H9 (cell line): Measurements from ENCODE around the gene LRRC55. TPM values are rescaled to one million over a fixed set of nuclear protein-coding genes. Genes with fewer than 3 reads are reported as not detected.

Experiments used
- DNase-seq: peaks from one replicate; pipeline ENCODE4 v3.0.0-alpha.2; 2017
- H2AFZ ChIP-seq: one replicate; pipeline ENCODE4 v1.6.1; 2013; ENCODE audit warnings: mild to moderate bottlenecking, low read length, control low read depth, moderate library complexity
- H2AK5ac ChIP-seq: 2 replicates; pipeline ENCODE4 v1.6.1; 2013; ENCODE audit warnings: low read length, control low read depth, mixed read lengths; ENCODE audit not compliant: insufficient read length
- H2BK120ac ChIP-seq: one replicate; pipeline ENCODE4 v1.6.1; 2013; ENCODE audit warnings: low read depth, mild to moderate bottlenecking, low read length, control low read depth, inconsistent platforms; ENCODE audit not compliant: poor library complexity, severe bottlenecking
- H2BK12ac ChIP-seq: 2 replicates; pipeline ENCODE4 v1.6.1; 2013; ENCODE audit warnings: low read length, control low read depth, mixed read lengths, low read depth; ENCODE audit not compliant: insufficient read length
- H2BK15ac ChIP-seq: 2 replicates; pipeline ENCODE4 v1.6.1; 2013; ENCODE audit warnings: low read depth, low read length, control low read depth
- H2BK20ac ChIP-seq: one replicate; pipeline ENCODE4 v1.6.1; 2013; ENCODE audit warnings: low read depth, mild to moderate bottlenecking, low read length, control low read depth, inconsistent platforms; ENCODE audit not compliant: poor library complexity, severe bottlenecking
- H2BK5ac ChIP-seq: 2 replicates; pipeline ENCODE4 v1.6.1; 2013; ENCODE audit warnings: low read length, control low read depth, mixed read lengths; ENCODE audit not compliant: insufficient read length
- H3K14ac ChIP-seq: 2 replicates; pipeline ENCODE4 v1.6.1; 2013; ENCODE audit warnings: low read length, control low read depth; ENCODE audit not compliant: insufficient read depth
- H3K18ac ChIP-seq: 2 replicates; pipeline ENCODE4 v1.6.1; 2013; ENCODE audit warnings: low read depth, mild to moderate bottlenecking, mixed read lengths, low read length, control low read depth; ENCODE audit not compliant: insufficient read length
- H3K23ac ChIP-seq: 2 replicates; pipeline ENCODE4 v1.6.1; 2013; ENCODE audit warnings: low read length, control low read depth, mixed read lengths, low read depth; ENCODE audit not compliant: insufficient read length
- H3K23me2 ChIP-seq: 2 replicates; pipeline ENCODE4 v1.6.1; 2013; ENCODE audit warnings: low read depth, mild to moderate bottlenecking, mixed read lengths, low read length, control low read depth; ENCODE audit not compliant: insufficient read length, poor library complexity, severe bottlenecking
- H3K27ac ChIP-seq: 2 replicates; pipeline ENCODE4 v1.5.1; 2013; ENCODE audit warnings: low read length, control low read depth, mixed read lengths, low read depth; ENCODE audit not compliant: insufficient read length
- H3K27me3 ChIP-seq: 2 replicates; pipeline ENCODE4 v1.6.1; 2013; ENCODE audit warnings: low read length, control low read depth, inconsistent platforms; ENCODE audit not compliant: insufficient read depth
- H3K4ac ChIP-seq: 2 replicates; pipeline ENCODE4 v1.6.1; 2013; ENCODE audit warnings: low read depth, mild to moderate bottlenecking, control low read depth, inconsistent platforms, low read length, moderate library complexity
- H3K4me1 ChIP-seq: 2 replicates; pipeline ENCODE4 v1.6.1; 2013; ENCODE audit warnings: low read length, control low read depth, inconsistent platforms; ENCODE audit not compliant: insufficient read depth
- H3K4me2 ChIP-seq: 2 replicates; pipeline ENCODE4 v1.6.1; 2013; ENCODE audit warnings: low read length, control low read depth, mixed read lengths; ENCODE audit not compliant: insufficient read length, insufficient read depth
- H3K56ac ChIP-seq: 2 replicates; pipeline ENCODE4 v1.6.1; 2013; ENCODE audit warnings: low read depth, mild to moderate bottlenecking, mixed read lengths, low read length, control low read depth; ENCODE audit not compliant: insufficient read length
- H3K79me1 ChIP-seq: 2 replicates; pipeline ENCODE4 v1.6.1; 2013; ENCODE audit warnings: low read depth, mild to moderate bottlenecking, moderate library complexity, low read length, control low read depth, inconsistent platforms; ENCODE audit not compliant: insufficient read depth, poor library complexity, severe bottlenecking
- H3K79me2 ChIP-seq: 2 replicates; pipeline ENCODE4 v1.6.1; 2013; ENCODE audit warnings: low read length, control low read depth, inconsistent platforms; ENCODE audit not compliant: insufficient read depth
- H3K9ac ChIP-seq: 2 replicates; pipeline ENCODE4 v1.6.1; 2013; ENCODE audit warnings: low read length, control low read depth, mixed read lengths; ENCODE audit not compliant: insufficient read length; ENCODE audit errors: extremely low read depth
- H3K9me3 ChIP-seq: one replicate; pipeline ENCODE4 v1.6.1; 2013; ENCODE audit warnings: low read depth, low read length, inconsistent platforms; ENCODE audit not compliant: control insufficient read depth
- H3T11ph ChIP-seq: one replicate; pipeline ENCODE4 v1.6.1; 2013; ENCODE audit warnings: mild to moderate bottlenecking, low read length, control low read depth, inconsistent platforms
- H4K20me1 ChIP-seq: one replicate; pipeline ENCODE4 v1.6.1; 2013; ENCODE audit not compliant: control insufficient read depth, insufficient read length, insufficient read depth
- H4K5ac ChIP-seq: 2 replicates; pipeline ENCODE4 v1.6.1; 2013; ENCODE audit warnings: low read depth, mild to moderate bottlenecking, mixed read lengths, low read length, control low read depth; ENCODE audit not compliant: insufficient read length
- H4K8ac ChIP-seq: replicated peaks from 2 replicates; pipeline ENCODE4 v1.6.1; 2013; ENCODE audit warnings: low read length, control low read depth, mixed read lengths, low read depth; ENCODE audit not compliant: insufficient read length
- H4K91ac ChIP-seq: 2 replicates; pipeline ENCODE4 v1.6.1; 2013; ENCODE audit warnings: low read depth, mild to moderate bottlenecking, moderate library complexity, mixed read lengths, low read length, control low read depth; ENCODE audit not compliant: insufficient read length
- H3K27ac Mint-ChIP-seq, 3 experiments: 2 replicates in 2 of 3; 3 replicates in 1 of 3; pipeline ENCODE4 v1.8.0; 2020 to 2021; ENCODE audit warnings: mixed read lengths in 3 of 3, mild to moderate bottlenecking in 1 of 3, moderate library complexity in 1 of 3
- H3K27me3 Mint-ChIP-seq: 2 replicates; pipeline ENCODE4 v1.8.0; 2021; ENCODE audit warnings: low read depth, mild to moderate bottlenecking, moderate library complexity, mixed read lengths
- H3K36me3 Mint-ChIP-seq, 3 experiments: 2 replicates in 2 of 3; 3 replicates in 1 of 3; pipeline ENCODE4 v1.8.0; 2020 to 2021; ENCODE audit warnings: low read depth in 3 of 3, mixed read lengths in 3 of 3; ENCODE audit not compliant: insufficient read depth in 1 of 3
- H3K4me1 Mint-ChIP-seq, 2 experiments: 2 replicates each; pipeline ENCODE4 v1.8.0; 2020; ENCODE audit warnings: mixed read lengths in 2 of 2
- H3K4me3 Mint-ChIP-seq, 2 experiments: 2 replicates in 1 of 2; 3 replicates in 1 of 2; pipeline ENCODE4 v1.8.0; 2020 to 2021; ENCODE audit warnings: mild to moderate bottlenecking in 2 of 2, mixed read lengths in 2 of 2, moderate library complexity in 1 of 2
- H3K9me3 Mint-ChIP-seq, 2 experiments: 2 replicates in 1 of 2; 3 replicates in 1 of 2; pipeline ENCODE4 v1.8.0; 2020; ENCODE audit warnings: mild to moderate bottlenecking in 2 of 2, mixed read lengths in 2 of 2, moderate library complexity in 1 of 2
- WGBS: extraction: QIAGEN DNeasy Blood & Tissue Kit; methylation state at CpG from one replicate; pipeline ENCODE4 v1.1.7; 2013; ENCODE audit warnings: missing lambda C conversion rate, low lambda C conversion rate, mixed read lengths; ENCODE audit not compliant: insufficient read length; ENCODE audit errors: extremely low coverage; 5-methylcytosine and 5-hydroxymethylcytosine counted together
- total RNA-seq: library from RNA; stranded (reverse); gene quantifications from 2 replicates; pipeline ENCODE4 v1.2.1, GENCODE V29; 2021
- TF ChIP-seq, protein P1 (sequence below): fragments of 200-600 bp; sonication (generic); conservative IDR thresholded peaks from 3 replicates; pipeline ENCODE4 v1.8.0; 2021; ENCODE audit warnings: antibody characterized with exemption, mild to moderate bottlenecking

LRRC55 gene
- total RNA-seq, 1 experiment from 2014 or later: 1.0 TPM

GRCh38 chr11:57158599-57158998, 23.2 kb upstream of the LRRC55 start:
- WGBS: no CpG with 5 or more reads among the region's 1 CpG
- Histone ChIP-seq H4K8ac (no peak overlapping the region), H3K79me2 (no peaks in the 10 kb centered on the region), H2BK12ac (no peak overlapping the region), H3K23ac (no peak overlapping the region), H2BK20ac (no peak overlapping the region), H3K27me3 (no peaks in the 10 kb centered on the region), H3K9ac (no peak overlapping the region), H4K5ac (no peak overlapping the region), H2BK120ac (no peak overlapping the region), H4K20me1 (peaks cover 2% of the 10 kb centered on the region), H3K14ac (no peak overlapping the region), H3K27ac (no peak overlapping the region), H3K56ac (no peak overlapping the region), H3T11ph (no peak overlapping the region), H3K9me3 (no peaks in the 10 kb centered on the region), H2BK15ac (no peak overlapping the region), H3K4me1 (peaks cover 3% of the 10 kb centered on the region; the same call in 1 of the 2 replicates), H2AK5ac (no peak overlapping the region), H3K4ac (no peak overlapping the region), H3K18ac (no peak overlapping the region), H2AFZ (no peak overlapping the region), H2BK5ac (no peak overlapping the region), H4K91ac (no peak overlapping the region), H3K23me2 (no peaks in the 10 kb centered on the region), H3K4me2 (no peak overlapping the region), H3K79me1 (no peaks in the 10 kb centered on the region)
- TF ChIP-seq, protein P1, sequence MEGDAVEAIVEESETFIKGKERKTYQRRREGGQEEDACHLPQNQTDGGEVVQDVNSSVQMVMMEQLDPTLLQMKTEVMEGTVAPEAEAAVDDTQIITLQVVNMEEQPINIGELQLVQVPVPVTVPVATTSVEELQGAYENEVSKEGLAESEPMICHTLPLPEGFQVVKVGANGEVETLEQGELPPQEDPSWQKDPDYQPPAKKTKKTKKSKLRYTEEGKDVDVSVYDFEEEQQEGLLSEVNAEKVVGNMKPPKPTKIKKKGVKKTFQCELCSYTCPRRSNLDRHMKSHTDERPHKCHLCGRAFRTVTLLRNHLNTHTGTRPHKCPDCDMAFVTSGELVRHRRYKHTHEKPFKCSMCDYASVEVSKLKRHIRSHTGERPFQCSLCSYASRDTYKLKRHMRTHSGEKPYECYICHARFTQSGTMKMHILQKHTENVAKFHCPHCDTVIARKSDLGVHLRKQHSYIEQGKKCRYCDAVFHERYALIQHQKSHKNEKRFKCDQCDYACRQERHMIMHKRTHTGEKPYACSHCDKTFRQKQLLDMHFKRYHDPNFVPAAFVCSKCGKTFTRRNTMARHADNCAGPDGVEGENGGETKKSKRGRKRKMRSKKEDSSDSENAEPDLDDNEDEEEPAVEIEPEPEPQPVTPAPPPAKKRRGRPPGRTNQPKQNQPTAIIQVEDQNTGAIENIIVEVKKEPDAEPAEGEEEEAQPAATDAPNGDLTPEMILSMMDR: no peak
- H3K27ac Mint-ChIP-seq: no peak overlapping the region
- no peak for DNase-seq
- H3K4me1 Mint-ChIP-seq: peaks cover 26 to 32% of the 10 kb centered on the region in 2 experiments
- H3K36me3 Mint-ChIP-seq: no peaks in the 10 kb centered on the region
- H3K9me3 Mint-ChIP-seq: no peaks in the 10 kb centered on the region
- no peak overlapping the region for H3K4me3 Mint-ChIP-seq
- H3K27me3 Mint-ChIP-seq: peaks cover 14% of the 10 kb centered on the region
